ENCODE measurements around the gene PON1.

Gene PON1

GRCh38 chr7:95317546-95317945 lies 6.8 kb downstream of the PON1 start:
- DNase-seq (ENCODE audit: low read depth), result no peak

- no peak for DNase-seq (ENCODE audit: low read depth)
These were observed 7.7 kb downstream of the PON1 start for GRCh38 chr7:95316588-95316987.

- no peak for DNase-seq (ENCODE audit: low read depth)
These were observed 11.8 kb downstream of the PON1 start for GRCh38 chr7:95312561-95312960.

GRCh38 chr7:95311389-95311788 lies 12.9 kb downstream of the PON1 start:
- DNase-seq (ENCODE audit: low read depth), result no peak

GRCh38 chr7:95309951-95310350 lies 14.4 kb downstream of the PON1 start:
- DNase-seq (ENCODE audit: low read depth), result no peak

GRCh38 chr7:95304990-95305389 lies 19.3 kb downstream of the PON1 start:
- no peak for DNase-seq (ENCODE audit: low read depth)

GRCh38 chr7:95303013-95303905 lies 21.1 kb downstream of the PON1 start:
- no peak for DNase-seq (ENCODE audit: low read depth)

- no peak for DNase-seq (ENCODE audit: low read depth)
These were observed 26.2 kb downstream of the PON1 start for GRCh38 chr7:95298091-95298490.

- no peak for DNase-seq (ENCODE audit: low read depth)
These were observed 27.3 kb downstream of the PON1 start for GRCh38 chr7:95297041-95297440.

- no peak for DNase-seq (ENCODE audit: low read depth)
These were observed 27.9 kb downstream of the PON1 start for GRCh38 chr7:95296456-95296855.

GRCh38 chr7:95295397-95295796 lies 28.9 kb downstream of the PON1 start:
- no peak for DNase-seq (ENCODE audit: low read depth)

- no peak for DNase-seq (ENCODE audit: low read depth)
These were observed 34.0 kb downstream of the PON1 start for GRCh38 chr7:95290166-95290830.

GRCh38 chr7:95286096-95286495 lies 38.2 kb downstream of the PON1 start:
- no peak for DNase-seq (ENCODE audit: low read depth)

- DNase-seq (ENCODE audit: low read depth), result no peak
These were observed 44.9 kb downstream of the PON1 start for GRCh38 chr7:95279417-95279816.

- DNase-seq (ENCODE audit: low read depth), result no peak
These were observed 48.2 kb downstream of the PON1 start for GRCh38 chr7:95276114-95276513.

- DNase-seq (ENCODE audit: low read depth), result no peak
These were observed 54.7 kb downstream of the PON1 start for GRCh38 chr7:95269640-95270039.

- no peak for DNase-seq (ENCODE audit: low read depth)
These were observed 56.6 kb downstream of the PON1 start for GRCh38 chr7:95267754-95268153.

- DNase-seq (ENCODE audit: low read depth), result no peak
These were observed 58.7 kb downstream of the PON1 start for GRCh38 chr7:95265634-95266033.

- DNase-seq (ENCODE audit: low read depth), result no peak
These were observed 59.9 kb downstream of the PON1 start for GRCh38 chr7:95264363-95264891.

- no peak for DNase-seq (ENCODE audit: low read depth)
These were observed 60.5 kb downstream of the PON1 start for GRCh38 chr7:95263785-95264362.

- no peak for DNase-seq (ENCODE audit: low read depth)
These were observed 61.5 kb downstream of the PON1 start for GRCh38 chr7:95262875-95263274.

GRCh38 chr7:95261895-95262415 lies 62.4 kb downstream of the PON1 start:
- no peak for DNase-seq (ENCODE audit: low read depth)

GRCh38 chr7:95255691-95256090 lies 68.6 kb downstream of the PON1 start:
- DNase-seq (ENCODE audit: low read depth), result no peak
